HG03060 (cell line): ENCODE measurements around the gene CMTM2.
"Not testable (repeated sequence)": the region's sequence is repeated elsewhere in the genome, so short reads cannot be mapped to it uniquely, and the experiment has no call there.

Source experiments
- ATAC-seq: cut with Tn5 transposase; IDR thresholded peaks from one replicate; pipeline ENCODE4 v1.9.1; 2021; ENCODE audit warnings: low read depth, moderate number of reproducible peaks; ENCODE audit not compliant: unreplicated experiment

The CMTM2 gene

DNA sequence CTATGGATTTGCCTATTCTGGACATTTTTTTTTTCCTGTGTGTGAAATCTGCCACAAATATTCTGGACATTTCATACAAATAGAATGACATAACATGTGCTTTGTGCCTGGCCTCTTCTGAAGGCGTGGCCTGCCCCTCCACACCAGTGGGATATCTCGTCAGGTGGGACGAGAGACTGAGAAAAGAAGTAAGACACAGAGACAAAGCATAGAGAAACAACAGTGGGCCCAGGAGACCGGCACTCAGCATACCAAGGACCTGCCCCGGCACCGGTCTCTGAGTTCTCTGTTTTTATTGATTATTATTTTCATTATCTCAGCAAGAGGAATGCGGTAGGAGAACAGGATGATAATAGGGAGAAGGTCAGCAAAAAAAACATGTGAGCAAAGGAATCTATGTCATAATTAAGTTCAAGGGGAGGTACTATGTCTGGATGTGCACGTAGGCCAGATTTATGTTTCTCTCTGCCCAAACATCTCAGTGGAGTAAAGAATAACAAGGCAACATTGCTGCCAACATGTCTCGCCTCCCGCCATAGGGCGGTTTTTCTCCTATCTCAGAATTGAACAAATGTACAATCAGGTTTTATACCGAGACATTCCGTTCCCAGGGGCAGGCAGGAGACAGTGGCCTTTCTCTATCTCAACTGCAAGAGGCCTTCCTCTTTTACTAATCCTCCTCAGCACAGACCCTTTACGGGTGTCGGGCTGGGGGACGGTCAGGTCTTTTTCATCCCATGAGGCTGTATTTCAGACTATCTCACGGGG is 48.5 kb downstream of the CMTM2 start:
- not testable (repeated sequence) for ATAC-seq

DNA sequence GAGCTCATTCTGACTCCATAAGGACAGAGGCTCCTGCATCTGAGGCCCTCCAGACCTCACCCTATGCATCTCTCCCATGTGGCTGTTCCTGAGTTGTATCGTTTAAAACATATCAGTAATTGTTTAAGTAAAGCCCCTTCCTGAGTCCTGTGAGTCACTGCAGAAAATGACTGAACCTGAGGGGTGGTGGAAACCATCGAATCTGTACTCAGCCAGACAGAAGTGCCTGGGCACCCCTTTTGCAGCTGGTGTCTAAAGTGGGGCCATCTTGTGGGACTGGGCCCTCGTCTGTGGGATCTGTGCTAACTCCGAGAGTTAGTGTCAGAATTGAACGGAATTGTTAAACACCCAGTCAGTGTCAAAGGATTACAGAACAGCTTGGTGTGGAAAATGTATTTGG is 50.6 kb downstream of the CMTM2 start:
- ATAC-seq: no peak

DNA sequence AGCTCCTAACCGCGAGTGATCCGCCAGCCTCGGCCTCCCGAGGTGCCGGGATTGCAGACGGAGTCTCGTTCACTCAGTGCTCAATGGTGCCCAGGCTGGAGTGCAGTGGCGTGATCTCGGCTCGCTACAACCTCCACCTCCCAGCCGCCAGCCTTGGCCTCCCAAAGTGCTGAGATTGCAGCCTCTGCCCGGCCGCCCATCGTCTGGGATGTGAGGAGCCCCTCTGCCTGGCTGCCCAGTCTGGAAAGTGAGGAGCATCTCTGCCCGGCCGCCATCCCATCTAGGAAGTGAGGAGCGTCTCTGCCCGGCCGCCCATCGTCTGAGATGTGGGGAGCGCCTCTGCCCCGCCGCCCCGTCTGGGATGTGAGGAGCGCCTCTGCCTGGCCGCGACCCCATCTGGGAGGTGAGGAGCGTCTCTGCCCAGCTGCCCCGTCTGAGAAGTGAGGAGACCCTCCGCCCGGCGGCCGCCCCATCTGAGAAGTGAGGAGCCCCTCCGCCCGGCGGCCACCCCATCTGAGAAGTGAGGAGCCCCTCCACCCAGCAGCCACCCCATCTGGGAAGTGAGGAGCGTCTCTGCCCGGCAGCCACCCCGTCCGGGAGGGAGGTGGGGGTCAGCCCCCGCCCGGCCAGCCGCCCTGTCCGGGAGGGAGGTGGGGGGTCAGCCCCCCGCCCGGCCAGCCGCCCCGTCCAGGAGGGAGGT is 51.4 kb downstream of the CMTM2 start:
- ATAC-seq: not testable (repeated sequence)

DNA sequence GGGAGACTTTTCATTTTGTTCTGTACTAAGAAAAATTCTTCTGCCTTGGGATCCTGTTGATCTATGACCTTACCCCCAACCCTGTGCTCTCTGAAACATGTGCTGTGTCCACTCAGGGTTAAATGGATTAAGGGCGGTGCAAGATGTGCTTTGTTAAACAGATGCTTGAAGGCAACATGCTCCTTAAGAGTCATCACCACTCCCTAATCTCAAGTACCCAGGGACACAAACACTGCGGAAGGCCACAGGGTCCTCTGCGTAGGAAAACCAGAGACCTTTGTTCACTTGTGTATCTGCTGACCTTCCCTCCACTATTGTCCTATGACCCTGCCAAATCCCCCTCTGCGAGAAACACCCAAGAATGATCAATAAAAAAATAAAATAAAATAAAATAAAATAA is 52.3 kb downstream of the CMTM2 start:
- ATAC-seq: not testable (repeated sequence)

DNA sequence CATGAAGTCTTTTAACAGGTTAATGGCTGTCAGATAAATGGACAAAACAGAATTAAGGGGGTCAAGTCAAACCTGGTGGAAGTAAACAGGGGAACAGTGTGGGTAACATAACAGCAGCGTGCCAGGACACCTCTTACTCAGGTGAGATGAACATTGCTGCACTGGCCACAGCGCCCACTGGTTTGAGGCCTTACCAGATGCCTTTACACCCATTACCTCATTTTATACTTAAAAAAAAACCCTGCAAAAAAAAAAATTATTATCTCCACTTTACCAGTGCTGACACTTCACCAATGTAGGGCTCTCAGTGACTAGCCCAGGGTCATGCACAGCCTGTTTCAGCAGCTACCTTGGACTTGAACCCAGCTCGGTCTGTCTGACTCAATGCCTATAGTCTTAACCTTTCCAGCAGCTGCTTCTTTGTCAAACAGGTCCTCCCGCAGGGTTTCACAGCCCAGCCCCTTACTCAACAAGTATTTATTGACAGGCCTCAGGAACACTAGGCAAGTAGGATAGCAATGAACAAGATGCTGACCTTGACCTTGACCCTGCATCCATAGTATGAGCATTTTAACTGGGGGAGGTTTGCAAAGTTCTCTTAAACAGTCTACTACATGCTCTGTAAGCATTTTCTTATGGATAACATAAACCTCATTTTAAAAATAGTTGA is 55.4 kb downstream of the CMTM2 start:
- ATAC-seq: no peak

DNA sequence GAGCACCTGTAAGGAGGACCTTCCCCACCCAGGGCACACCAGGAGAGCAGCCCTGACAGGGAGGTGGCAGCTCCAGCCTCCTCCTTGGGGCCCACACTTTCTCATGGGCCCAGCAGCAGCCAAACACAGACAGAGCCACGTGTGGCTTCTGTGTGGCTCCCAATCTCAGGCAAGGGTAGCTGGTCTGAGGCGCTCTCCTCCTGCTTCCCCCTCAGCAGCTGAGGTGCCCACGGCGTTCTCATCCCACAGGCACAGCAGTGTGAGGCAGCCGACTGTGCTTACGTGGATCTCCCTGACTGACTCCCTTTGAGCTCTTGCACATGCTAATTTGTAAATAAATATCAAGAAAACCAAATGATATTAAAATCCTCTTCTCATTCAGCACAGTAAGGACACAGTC is 56.1 kb downstream of the CMTM2 start:
- ATAC-seq: no peak

DNA sequence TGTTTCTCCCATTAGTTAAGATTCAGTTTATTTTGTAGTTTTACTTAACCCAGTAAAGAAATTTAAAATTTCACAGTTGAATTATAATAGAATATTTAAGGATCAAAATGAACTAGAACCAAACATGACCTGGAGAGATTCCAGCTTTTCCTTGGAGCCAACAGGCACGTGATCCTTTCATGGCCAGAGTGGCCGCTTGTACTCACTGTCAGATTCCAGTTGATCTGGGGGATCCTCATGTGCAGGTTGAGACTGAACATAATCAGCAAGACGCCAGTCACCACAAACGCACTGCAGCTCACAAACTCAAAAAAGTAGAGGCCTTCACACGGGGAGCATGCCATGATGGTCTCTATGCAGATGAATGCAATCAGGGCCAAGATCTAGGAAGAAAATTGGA is 56.9 kb downstream of the CMTM2 start:
- no peak for ATAC-seq

DNA sequence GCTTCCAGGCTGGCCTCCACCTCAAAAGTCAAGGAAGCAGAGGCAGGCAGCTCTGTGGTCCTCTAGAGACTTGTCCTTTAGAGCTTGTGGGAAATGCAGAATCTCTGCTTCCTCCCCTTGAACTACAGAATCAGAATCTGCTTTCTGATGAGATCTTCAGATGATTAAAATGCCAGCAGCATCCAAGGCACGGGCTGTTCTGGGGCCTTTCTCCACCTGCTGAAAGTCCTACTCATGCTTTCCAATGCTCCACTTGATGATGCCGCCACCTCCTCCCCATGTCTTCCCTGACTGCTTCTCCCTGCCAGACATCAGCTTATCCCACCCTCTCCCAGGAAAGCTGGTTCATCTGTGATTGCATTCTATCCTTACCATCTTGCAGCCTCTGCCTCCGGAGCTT is 58.5 kb downstream of the CMTM2 start:
- ATAC-seq: no peak
